ENCODE measurements around the gene CRY2.

The CRY2 gene

GRCh38 chr11:45879803-45880686 is 32.8 kb downstream of the CRY2 start:
- DNase-seq = no peak

GRCh38 chr11:45880772-45881570 is 33.7 kb downstream of the CRY2 start:
- DNase-seq = no peak

- DNase-seq = no peak
Observed at GRCh38 chr11:45881708-45882368, 34.6 kb downstream of the CRY2 start.

- DNase-seq = no peak
Observed at GRCh38 chr11:45884596-45885185, 37.4 kb downstream of the CRY2 start.

- peak; percentile 27 for DNase-seq
Observed at GRCh38 chr11:45885274-45885920, 38.1 kb downstream of the CRY2 start, which contains the start of gene MAPK8IP1. Gene MAPK8IP1 (plus strand): TSS chr11:45885651. CDS start chr11:45885821, 170 bp downstream.

GRCh38 chr11:45885921-45886721 is 38.8 kb downstream of the CRY2 start:
- no peak for DNase-seq

- no peak for DNase-seq
Observed at GRCh38 chr11:45886816-45887520, 39.7 kb downstream of the CRY2 start.

GRCh38 chr11:45887587-45887986 is 40.3 kb downstream of the CRY2 start:
- no peak for DNase-seq

- DNase-seq = no peak
Observed at GRCh38 chr11:45889555-45889954, 42.3 kb downstream of the CRY2 start.

- DNase-seq = no peak
Observed at GRCh38 chr11:45889966-45890365, 42.7 kb downstream of the CRY2 start.

- DNase-seq = no peak
Observed at GRCh38 chr11:45890886-45891550, 43.7 kb downstream of the CRY2 start.

GRCh38 chr11:45892856-45893255 is 45.6 kb downstream of the CRY2 start:
- no peak for DNase-seq

- DNase-seq = no peak
Observed at GRCh38 chr11:45894555-45895247, 47.4 kb downstream of the CRY2 start.

GRCh38 chr11:45895553-45896259 is 48.4 kb downstream of the CRY2 start:
- no peak for DNase-seq

- DNase-seq = no peak
Observed at GRCh38 chr11:45896422-45896984, 49.2 kb downstream of the CRY2 start.

- no peak for DNase-seq
Observed at GRCh38 chr11:45897556-45897955, 50.3 kb downstream of the CRY2 start.

GRCh38 chr11:45899086-45899447 is 51.8 kb downstream of the CRY2 start:
- no peak for DNase-seq

- DNase-seq = peak; percentile 29
Observed at GRCh38 chr11:45899448-45900174, 52.3 kb downstream of the CRY2 start.

Measured in activated CD4-positive, alpha-beta T cell treated with anti-CD3 and anti-CD28 coated beads for 1 hour (primary cell).